Measurements from ENCODE around the gene SMAD3. TPM values are rescaled to one million over a fixed set of nuclear protein-coding genes. Genes with fewer than 3 reads are reported as not detected.
A peak's percentile ranks its signal among the peaks of the same experiment; 100 is the strongest.

Gene SMAD3
- total RNA-seq, 1 donor from 2014 or later: 2.5 TPM

DNA sequence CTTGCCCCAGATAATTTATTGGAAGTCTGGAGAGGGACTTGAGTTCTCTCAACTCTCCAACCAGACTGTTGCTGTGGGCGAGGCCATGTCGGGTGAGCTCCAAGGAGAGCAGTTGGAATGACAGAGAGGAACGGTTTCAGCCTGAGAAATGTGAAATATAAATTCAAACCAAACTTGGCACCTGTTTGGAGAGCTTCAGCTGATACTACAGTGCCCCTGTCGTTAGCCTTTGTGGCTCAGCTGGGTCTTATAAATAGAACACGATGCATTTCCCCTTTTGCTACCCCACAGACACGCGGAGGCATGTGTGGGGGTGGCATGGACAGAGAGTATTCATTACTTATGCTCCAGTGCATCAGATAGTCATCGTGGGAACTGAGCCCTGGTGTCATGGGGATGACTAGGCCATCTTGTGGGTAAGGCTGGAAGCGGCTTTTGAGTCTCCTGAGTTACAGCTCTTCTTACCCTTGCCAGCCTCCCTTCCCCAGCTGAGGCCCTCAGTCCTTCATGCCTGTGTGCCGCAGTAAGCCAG, 15.6 kb downstream of the SMAD3 start:
- DNase-seq: no peak

DNA sequence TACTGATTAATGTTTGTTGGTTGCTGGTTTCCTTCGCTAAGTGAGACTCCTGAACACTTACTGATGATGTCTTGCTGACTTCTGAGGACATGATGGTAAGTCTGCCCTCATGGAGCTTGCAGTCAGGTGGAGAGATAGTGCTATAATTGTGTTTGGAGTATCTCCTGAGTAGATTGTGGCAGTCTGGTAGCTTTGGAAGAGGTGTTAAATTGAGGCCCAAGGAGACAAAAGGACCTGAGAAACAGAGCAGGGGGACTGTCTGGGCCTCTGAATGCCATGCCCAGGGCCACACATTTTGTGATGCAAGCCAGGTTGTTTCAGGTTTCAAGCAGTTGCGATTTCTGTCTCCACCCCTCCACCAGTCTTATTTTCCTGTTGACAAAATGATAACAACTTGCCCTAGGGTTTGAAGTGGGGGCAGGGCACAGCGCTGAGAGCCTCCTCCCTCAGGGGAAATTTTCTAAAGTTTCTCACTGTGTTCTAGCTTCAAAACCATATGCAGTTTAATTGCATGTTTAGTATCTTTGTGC, 16.7 kb downstream of the SMAD3 start:
- no peak for DNase-seq

DNA sequence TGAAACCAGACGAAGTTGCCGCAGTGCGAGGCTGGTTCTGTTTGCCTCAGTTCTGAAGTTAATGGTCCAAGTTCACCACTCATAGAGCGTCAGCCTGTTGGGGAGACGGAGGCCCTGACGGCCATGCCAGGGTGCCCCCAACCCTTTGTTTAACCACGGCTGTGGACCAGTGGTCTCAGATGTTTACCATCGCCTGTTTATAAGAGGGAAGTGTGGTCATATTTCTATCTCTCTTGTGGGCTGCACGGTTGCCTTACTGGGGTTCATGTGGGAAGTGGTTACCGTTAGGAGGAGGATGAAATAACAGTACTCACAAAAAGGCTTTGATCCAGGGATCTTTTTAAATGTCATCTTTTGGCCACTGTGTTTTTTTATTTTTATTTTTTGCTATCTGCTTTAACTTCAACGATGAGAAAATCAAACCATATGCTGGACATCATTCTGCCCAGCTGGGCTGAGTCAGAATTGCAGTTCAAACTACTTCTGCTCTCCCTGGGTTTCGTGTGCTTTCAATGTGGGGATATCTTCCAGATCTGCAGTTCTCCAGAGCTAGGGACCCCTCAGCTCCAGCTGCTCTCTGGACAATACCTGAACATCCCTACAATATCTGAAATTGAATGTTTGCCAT, 17.8 kb downstream of the SMAD3 start:
- DNase-seq: no peak

DNA sequence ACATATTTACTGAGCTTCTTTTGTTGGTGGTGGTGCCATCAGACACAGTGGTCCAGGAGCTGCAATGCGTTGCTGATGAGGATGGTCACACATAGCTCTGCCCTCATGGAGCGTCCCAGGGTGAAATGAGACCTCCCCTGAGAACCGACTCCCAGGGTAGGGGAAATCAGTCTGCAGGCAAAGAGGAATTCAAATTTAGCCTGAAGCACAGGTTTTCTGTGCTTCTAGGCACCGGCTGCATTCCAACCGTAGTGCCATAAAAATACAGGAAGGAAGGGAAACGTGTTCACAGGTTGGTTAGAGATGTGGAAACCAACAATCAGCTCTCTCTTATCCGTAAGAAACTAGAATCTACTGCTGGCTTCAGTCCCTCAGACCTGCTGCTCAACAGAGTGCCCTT, 19.2 kb downstream of the SMAD3 start:
- no peak for DNase-seq

DNA sequence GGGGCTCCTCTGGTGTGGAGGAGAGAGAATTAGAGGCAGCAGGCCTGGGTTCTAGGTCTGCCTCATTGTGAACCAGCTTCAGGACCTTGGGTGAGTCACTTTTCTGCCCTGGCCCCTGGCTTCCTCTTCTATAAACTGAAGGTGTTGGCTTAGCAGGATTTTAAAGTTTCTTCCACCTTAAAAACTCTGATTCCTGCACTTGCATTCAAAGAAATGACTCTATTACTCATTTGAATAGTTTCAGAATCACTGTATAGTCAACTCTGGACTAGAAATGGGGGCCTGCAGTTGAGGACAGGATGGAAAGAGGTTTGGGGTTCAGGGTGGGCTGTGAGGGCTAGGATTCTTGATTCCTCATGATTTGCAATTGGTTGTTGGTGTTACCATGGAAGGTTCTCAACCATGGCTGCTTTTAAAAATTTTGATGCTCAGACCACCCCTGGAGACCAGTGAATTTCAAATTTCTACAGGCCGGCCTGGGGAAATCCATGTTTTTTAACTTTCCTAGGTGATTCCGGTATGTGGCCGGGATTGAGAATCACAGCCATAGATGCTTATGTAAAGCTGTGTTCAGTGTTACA, 19.9 kb downstream of the SMAD3 start:
- DNase-seq: no peak

DNA sequence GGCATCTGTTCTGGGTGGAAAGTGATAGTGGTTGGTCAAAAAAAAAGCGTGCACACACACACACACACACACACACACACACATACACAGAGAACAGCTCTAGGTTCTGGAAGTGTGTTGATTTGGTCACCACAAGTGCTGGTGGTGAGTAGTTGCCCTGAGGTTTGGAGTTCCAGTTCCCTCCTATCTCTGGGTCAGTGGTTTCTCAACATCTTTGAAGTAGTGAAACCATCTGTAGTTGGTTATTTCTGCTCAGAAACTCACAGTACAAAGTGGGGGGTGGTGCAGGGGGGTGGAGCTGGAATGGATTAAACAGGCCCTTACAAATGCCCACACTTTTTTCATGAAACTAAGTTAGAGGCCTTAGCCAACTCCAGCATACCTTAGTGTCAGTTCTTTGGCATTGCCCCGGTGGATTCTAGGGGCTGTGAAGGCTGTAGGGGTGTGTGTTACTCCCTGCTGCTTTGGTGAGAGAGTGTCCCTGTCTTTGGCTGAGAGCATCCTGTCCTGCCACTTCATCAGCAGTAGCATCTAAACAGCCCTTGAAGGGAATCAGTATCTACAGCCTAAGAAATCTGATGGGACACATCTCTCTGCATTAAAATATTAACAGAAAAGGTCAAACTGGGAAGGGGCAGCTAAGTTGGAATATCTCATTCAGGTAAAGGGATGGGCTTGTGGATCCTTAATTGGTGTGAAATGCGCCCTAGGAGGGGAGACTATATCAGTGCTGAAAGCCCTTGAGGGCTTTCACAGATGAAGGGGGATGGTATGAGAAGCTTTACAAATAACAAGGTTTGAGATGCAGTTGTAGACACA, 20.6 kb downstream of the SMAD3 start:
- no peak for DNase-seq

DNA sequence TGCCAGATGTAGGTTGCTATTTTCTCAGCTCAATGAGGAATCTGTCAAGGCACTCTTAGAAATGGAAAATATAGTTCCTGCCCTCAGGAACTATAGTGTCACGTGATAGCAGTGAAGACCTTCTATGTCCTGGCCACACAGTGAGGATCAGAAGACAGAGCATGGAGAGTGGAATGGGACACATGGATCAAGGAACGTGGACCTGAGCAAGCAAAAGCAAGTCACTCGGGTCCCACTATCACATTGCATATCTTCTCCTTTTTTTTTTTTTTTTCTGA, 21.2 kb downstream of the SMAD3 start:
- no peak for DNase-seq

DNA sequence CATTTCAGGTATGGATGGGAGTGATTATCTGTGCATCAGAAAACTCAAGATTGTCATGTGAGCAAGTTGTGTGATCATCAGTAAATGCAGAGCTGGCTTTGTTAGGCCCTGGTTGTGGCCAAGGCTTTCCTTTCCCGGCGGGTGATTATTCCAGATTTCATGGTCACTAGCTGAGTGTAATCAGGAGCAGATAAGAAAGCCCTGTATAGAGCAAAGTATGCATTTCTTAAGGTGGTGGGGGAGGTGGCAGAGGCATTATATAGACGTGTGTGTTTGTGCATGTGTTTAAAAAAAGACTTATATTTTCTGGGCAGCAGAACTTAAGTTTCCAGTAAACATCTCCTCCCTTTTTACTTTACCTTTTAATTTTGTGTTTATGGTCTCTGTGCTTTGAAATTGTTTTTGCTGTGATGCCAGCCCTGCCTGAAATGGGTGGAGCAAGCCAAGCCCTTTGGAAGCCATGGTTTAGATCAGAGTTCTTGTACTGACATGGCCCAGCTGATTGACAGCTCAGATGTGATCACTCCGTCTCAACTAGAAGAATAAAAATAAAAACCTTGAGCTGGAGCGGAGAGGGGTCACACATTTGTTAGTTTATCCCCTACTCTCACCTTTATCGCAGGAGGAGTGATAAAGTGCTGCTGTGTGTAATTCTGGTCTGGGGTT, 22.2 kb downstream of the SMAD3 start:
- DNase-seq: no peak

DNA sequence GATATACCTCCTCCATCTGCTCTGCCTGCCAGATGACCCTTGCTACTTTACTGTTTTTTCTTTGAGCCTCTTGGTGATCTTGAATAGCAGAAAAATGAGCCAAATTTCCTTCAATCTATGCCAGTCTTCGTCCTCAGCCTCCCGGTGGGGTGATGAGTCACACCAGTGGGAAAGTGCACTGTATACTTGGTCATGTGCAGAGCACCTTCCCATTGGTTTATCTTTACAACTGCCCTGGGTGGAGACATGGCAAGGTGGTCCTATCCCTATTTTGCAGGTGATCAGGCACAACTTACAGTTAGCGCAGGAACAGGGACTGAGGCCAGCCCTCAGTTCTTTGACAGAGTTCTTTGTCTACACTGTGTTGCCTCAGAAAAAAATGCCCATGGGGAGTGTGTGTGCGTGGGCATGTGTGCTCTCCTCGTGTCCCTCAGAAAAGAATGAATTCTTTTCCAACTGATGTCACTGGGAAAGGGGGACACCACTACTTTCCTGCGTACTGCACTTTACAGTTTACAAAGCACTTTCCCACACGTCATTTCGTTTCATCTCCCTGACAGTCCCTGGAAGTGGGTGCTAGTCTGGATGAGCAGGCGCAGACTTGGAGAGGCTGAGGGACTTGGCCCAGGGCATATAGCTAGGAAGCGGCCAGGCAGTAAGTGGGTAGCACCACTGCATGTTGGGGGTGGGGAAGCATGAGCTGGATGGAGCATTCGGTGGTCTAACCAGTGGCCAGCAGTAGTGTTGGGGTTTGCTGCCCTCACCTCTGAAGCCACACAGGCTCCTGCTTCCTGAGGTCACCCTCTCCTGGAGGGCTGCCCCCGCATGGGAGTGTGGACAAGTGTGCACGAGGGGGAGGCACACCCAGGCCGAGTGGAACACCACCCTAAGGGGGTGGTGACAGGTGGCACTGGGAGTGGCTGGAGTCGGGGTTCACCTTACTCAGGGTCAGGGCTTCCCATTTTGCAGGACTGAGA, 24.1 kb downstream of the SMAD3 start:
- peak; percentile 47 for DNase-seq

DNA sequence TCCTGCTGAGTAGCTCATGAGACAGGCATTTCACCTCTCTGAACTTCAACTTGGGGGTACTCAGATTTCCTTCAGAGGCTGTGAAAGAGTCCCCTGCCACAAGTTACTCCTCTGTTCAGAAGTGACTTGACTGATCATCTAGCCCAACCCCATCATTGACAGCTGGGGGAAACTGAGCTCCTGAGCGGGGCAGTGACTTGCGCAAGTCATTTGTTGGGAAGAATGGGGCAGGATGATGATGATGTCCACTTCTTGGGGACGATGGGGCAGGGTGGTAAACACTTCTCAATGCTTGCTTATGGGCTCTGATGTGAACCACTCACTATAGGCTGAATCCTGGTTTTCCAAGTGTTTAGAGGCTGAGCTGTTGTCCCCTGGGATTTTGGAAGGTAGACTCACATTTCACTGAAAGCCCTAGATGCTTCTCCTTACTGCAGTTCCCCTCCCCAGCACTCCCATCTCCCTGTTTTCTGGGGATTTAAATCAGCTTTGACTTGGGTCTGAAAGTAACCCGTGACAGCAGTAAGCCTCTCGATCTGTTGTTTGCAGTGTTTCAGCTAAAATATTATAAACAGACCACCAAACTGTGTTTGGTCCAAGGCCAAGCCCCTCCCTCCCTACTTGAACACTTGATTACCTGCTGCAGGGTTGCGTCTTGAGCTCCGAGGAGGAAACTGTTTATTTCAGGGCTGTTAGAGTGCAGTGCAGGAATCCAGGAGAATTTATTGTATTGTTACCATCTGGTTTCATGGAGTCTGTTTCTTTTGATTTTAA, 25.1 kb downstream of the SMAD3 start:
- no peak for DNase-seq

DNA sequence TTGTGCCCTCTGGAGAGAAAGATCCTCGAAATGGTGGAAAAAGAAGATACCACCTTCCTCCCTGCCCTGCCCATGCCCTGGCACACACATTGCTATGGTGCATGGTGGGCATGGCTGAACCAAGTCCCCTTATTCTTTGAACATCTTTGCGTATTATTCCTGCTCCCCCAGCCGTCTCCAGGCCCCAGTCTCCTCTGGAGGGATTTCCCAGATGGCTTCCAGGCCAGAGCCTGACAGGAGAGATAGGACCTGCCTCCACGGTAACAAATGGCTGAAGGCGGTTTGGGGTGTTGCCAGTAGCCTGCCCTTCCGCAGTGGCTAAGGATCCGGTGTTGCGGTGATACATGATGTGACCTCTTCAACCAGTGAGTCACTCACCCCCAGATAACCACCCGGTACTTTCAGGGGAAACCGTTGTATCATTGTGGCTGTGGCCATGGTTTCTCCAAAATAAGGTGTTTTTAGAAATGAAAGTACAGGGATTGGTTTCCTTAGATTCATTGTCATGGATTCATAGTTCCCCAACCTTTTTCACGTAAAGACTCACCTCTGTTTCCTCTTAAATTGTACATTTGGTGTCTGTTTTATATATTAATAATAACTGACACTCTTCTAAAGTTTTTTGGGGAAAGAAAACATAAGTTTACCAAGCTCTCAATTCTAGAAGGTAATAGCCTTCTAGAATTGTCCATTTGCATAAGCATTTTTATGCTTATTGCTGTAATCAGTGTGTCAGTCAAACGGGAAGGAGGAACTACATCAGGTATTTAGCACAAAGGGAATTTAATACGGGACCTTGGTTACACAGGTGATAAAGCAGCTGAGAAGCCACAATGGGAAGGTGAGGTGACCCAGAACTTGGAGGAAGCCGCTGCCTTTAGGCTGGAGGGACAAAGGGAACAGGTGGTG, 25.9 kb downstream of the SMAD3 start:
- DNase-seq: no peak

DNA sequence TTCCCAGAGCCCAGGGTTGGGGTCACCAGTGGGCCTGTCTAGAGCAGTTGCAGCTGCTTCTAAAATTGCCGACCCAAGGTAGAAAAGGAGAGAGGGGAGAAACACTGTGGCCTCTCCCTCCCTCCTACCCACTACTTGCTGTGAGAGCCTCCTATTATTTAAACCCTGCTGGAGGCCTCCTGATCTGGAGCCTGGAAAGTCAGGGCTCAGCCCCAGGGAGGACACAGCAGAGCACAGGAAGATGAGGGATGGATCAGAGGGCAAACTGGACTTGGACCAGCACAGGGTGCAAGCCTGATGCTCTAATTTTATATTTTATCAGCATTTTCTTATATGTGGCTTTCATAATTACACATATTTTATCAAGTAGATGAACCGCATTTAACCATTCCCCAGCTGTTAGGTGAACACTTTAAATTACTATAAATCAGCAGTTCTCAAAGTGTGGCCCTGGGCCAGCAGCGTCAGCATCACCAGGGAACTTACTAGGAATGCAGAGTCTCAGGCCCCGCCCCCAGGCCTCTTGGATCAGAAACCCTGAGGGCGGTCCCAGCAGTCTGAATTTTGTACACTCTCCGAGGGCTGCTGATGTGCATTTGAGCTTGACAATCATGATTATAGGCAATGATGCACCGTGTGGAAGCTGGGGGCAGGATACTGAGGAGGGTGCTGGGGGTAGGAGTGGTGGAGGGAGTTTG, 26.7 kb downstream of the SMAD3 start:
- DNase-seq: no peak

DNA sequence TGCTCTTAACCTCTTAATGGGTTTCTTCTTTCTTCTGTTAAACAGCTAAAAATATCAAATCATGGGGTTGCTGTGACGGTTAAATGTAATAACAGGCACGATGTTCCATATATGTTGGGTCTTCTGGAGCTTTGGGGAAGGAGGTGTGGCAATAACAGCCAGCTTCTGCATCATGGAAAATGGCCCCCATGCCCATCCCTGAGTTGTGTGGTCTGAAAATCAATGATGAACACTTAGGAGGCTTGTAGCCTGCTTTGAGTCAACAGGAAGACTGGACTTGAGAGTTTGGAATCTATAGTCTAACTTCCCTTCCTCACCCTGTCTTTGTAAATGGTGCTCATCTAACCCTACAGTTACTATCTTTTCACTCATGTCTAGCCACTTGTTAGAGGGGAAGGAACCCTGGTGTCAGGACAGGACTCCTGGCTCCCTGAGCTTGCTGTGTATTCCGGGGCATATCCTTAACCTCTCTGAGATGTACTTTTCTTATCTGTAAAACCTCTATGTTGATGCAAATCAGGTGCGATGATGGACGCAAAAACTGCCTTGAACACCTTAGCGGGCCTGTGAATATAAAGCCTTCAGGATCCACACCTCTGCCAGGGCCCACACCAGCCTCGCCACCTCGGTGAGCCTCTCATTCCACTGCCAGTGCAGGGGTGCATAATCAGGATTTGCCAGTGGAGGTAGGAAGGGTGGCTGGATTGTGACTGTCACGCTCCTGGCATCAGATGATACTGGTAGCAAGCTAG, 27.5 kb downstream of the SMAD3 start:
- DNase-seq: no peak

DNA sequence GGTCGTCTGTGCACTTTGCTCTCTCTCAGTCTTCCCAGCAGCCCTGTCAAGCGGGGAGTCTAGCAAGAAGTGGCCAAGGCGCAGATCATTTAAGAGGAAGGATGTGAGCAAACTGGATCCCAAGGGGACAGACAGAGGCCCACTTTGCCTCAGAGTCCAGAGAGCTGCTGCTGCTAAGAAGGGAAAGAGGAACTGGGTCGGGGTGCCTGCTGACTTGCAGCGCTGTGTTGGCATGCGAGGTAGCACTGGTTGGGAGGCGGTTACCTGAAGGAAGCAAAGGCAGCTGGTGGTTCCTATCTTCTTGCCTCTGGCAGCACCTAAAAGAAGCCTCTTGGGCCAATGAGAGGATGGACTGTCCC, 28.1 kb downstream of the SMAD3 start:
- no peak for DNase-seq

DNA sequence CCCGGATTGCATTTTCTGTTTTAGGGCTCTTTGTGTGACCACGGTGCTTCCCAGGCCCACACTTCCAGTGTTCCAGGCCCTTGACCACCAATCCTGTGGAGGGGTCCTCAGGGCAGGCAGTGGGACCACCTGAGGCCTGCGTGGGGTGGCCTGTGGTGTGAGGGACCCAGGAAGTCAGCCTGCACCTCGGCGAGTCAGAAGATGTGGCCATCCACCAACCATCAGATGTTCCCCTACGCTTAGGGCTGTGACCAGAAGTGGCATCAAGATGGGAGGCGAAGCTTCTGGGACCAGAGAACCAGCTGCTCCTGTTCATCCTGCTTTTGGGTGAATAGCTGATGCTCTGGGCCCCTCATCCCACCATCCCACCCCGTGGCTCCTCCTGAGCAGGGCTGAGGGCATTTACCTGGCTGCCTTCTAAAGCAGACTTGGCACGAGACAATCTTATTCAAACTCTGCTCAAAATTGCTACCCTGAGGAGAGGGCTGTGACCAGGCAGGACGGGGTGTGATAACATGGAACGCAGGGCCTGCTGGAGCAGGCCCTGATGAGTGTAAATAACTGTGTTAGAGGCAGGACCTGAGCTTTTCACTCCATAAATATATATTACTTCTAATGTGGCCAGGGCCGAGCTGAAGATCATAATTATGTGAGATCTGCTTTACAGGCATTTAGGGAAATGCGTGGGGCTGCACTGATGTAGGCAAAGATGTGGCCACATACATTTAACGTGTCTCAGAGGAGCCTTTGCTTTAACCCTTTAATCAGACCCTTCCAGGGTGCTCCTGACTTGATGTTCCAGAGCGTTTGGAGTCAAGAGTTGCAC, 28.8 kb downstream of the SMAD3 start:
- no peak for DNase-seq

DNA sequence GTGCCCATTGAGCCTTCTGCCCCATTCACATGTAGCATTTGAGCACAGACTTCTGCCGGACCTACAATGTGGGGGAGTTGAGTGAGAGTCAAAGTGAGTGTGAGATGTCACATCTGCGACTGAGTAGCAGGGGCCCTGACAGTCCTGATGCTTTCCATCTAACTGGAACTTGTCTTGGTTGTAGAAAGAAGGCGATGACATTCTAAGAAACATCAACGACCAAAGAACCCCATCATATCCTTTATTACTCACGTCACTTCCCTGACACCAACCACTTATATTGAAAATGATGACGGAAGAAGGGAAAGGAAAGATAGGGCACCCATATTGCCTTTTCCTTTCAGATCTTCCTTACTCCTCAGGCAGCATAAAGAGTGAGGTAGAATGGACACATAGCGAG, 30.5 kb downstream of the SMAD3 start:
- no peak for DNase-seq

DNA sequence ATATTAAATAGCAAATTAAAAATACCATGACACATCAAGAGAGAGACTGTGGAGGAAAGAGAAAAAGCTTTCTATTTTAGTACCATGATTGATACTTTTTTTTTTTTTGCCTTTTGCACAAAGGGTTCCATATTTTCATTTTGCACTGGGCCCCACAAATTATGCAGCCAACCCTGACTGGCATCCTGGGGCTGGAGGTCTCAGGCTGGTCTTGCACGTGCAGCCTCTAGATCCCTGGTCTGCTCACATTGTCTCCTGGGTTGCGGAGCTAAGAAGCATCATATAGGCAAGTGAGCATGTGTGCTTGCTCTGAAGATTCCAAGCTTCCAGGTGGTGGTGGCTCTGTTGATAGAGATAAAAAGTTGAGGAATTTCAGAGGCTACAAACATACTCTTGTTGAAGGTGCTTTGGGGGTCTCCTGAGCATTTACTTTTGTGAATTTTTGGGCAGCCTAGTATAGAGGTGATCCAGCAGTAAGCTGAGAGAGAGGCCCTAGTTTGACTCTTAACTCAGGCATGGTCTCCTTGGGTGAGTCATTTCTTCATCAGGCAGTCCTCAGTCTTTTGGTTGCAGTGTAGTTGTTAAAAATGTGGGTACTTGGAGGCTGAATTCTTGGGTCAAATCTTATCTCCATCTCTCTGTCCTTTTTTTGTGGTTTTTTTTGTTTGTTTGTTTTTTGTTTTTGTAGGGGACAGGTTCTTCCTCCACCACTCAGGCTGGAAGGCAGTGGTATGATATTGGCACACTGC, 31.3 kb downstream of the SMAD3 start:
- no peak for DNase-seq
